IPS DF 4.7 (cell line): ENCODE results near the gene CGB5.
"Not testable (repeated sequence)": the region's sequence is repeated elsewhere in the genome, so short reads cannot be mapped to it uniquely, and the experiment has no call there.

Source experiments
- DNase-seq: peaks from one replicate; pipeline ENCODE4 v3.0.0-alpha.2; 2013; ENCODE audit warnings: low spot score; ENCODE audit errors: extremely low read depth

Gene CGB5

DNA sequence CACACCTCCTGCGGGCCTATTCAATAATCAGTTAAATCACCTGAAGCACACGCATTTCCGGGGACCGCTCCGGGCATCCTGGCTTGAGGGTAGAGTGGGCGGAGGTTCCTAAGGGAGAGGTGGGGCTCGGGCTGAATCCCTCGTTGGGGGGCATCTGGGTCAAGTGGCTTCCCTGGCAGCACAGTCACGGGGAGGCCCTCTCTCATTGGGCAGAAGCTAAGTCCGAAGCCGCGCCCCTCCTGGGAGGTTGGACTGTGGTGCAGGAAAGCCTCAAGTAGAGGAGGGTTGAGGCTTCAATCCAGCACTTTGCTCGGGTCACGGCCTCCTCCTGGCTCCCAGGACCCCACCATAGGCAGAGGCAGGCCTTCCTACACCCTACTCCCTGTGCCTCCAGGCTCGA, at the start of gene CGB5:
Gene CGB5, plus strand, starts transcription at position 301 of the 400 bp plus-strand sequence. CDS start 362 bp downstream, outside the sequence.
- not testable (repeated sequence) for DNase-seq

DNA sequence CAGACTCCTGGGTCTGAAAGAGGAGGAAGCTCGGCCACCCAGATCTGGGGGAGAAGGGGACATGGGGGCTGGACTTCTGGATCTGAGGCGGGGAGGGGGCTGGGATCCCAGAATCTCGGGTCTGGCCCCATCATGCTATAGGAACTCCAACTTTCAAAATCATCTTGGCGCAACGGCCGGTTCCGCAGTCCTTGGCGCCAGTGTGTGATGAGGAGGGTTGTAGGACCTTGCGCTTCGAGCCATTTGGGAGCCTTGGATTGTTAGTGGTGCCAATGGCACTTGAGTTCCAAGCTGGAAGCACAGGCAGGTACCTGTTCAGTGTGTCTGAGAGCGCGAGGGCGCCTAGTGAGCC, 49.6 kb upstream of the CGB5 start:
- DNase-seq = no peak

DNA sequence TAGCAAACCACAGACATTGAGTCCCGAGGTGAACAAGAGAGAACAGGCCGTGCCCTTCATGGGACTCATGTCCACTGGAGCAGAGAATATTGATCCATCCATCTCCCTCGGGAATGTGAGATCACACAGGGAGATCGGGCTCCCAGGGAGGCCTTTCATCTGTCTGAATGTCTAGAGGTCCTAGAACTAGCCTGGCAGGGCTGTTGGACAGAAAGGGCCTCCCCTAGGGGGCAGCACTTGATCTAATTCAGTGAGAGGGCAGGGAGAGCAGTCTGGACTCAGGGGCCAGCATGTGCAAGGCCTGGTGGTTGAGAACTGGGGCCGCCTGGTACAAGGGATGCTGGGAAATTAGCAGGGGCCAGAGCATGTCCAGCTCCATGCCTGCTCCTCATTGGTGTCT, 45.7 kb upstream of the CGB5 start:
- no peak for DNase-seq

DNA sequence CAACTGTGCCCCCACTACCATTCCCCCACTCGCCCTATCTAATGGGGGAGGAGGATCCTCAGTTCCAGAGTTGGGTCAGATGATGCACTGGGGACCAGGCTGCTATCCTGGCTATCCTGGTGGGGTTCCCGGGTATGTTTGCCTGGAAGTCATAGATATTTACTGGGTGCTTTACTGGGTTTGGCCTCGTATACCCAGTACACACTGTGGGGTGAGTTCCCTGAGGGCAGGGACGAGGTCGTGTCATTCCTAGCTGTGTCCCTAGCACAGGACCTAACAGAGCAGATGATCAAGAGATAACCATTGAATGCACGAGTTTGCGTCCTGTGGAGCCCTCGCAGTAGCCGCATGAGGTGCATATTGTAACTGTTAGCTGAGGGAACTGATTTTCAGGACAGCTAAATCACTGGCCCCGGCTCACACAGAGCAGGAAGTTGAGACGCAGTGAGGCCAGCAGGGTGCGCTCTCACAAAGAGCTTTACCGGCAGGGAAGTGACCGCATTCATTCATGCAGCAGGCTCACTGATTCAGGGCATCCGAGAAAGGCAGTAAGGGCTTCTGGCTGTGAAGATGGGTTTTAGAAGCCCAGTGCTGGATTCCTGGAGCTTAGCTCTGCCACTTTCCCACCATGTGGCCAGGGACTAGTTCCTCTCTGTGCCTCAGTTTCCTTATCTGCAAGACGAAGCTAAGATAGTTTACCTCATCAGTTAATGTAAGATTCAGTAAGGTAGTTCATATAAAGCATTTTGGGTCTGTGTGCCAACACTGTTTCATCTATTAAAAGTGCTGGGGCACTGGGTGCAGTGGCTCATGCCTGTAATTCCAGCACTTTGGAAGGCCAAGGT, 43.9 kb upstream of the CGB5 start:
- no peak for DNase-seq

DNA sequence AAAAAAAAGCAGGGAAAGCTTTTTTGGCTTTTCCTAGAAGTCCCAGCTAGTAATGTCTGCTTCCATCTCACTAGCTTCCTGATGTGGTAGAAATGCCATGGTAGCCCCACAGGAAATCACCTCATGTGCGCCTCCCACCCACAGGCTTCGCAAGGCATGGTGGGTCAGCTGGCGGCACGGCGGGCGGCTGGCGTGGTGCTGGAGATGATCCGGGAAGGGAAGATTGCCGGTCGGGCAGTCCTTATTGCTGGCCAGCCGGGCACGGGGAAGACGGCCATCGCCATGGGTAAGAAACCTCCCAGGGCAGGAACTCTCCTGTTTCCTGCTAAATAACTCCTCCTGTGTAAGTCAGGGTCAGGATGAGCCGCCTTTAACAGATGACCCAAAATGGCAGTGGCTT, 39.5 kb upstream of the CGB5 start:
- no peak for DNase-seq

DNA sequence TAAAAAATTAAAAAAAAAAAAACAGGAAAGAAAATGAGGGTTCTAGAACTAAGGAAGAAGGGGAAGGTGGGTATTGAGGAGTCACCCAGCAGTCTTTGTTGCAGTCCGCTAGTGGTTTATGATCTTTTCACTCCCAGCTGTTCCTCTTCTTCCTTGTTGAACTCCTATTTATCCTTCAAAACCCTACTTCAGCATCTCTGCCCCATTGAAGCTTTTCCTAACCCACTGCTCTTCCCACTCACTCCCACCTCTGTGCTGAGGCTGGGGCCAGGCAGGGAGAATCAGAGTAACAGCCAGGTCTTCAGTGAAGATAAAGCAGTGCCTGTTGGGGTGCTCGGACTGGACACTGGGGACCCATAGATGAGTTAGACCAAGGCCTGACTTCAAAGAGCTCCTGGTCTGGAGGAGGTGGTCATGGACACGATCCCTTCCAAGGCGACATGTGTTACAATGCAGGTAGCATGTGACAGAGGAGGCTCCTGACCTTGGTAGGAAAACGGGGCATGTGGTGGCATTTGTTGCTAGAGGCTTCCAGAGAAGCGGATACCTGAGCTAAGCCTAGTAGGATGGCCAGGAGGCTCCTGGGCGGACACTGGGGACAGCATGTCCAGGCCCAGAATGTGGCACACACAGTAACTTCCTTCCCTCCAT, 38.6 kb upstream of the CGB5 start:
- no peak for DNase-seq

DNA sequence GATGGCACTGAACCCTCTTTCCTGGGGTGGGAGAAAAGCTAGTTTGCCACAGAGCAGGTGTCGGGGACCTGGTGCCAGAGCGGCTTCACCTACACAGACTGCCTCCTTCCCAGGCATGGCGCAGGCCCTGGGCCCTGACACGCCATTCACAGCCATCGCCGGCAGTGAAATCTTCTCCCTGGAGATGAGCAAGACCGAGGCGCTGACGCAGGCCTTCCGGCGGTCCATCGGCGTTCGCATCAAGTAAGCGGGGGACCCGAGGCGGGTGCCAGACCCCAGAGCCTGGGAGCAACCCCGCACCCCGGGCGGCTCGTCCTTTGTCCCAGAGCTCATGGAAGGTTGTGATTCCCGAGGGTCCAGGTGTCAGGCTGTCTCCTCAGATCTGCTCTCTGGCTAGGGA, 36.7 kb upstream of the CGB5 start:
- no peak for DNase-seq

DNA sequence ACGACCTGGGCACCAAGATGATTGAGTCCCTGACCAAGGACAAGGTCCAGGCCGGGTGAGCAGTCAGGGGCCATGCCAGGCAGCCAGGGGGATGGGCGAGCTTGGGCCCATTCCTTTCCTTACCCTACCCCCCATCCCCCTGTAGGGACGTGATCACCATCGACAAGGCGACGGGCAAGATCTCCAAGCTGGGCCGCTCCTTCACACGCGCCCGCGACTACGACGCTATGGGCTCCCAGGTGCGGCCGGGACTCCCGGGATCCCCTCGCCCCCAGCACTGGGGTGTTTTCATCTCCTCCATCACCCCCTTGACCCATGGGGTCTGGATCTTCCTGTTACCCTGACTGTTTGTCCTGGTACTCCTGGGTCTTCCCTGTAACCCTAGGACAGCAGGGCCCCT, 33.8 kb upstream of the CGB5 start:
- DNase-seq = no peak

DNA sequence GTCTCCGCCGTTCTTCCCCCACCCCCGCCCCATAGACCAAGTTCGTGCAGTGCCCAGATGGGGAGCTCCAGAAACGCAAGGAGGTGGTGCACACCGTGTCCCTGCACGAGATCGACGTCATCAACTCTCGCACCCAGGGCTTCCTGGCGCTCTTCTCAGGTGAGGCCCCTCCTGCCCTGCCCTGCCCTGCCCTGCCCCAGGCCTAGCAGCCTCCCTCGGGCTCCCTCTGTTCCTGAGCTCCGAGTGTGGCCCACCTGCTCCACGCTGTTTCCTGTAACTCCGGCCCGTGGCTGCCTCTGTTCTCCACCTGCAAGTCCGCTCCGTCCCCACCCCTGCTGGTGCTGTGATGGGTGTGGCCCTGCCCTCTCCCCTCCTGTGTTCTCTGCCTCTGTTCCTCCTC, 33.2 kb upstream of the CGB5 start:
- no peak for DNase-seq

DNA sequence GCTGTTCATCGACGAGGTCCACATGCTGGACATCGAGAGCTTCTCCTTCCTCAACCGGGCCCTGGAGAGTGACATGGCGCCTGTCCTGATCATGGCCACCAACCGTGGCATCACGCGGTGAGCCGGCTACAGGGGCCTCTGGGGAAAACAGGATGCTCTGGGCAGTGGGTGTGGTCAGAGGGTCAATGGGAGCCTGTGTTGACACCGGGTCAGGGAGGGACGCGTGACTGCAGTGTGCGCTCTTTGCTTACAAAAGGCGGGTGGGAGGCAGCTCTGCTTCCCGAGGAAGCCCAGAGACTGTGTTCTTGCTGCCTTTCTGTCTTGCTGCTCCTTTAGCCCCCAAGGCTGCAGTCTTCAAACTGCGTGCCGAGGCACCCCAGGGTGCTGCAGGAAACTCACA, 32.5 kb upstream of the CGB5 start:
- DNase-seq = no peak

DNA sequence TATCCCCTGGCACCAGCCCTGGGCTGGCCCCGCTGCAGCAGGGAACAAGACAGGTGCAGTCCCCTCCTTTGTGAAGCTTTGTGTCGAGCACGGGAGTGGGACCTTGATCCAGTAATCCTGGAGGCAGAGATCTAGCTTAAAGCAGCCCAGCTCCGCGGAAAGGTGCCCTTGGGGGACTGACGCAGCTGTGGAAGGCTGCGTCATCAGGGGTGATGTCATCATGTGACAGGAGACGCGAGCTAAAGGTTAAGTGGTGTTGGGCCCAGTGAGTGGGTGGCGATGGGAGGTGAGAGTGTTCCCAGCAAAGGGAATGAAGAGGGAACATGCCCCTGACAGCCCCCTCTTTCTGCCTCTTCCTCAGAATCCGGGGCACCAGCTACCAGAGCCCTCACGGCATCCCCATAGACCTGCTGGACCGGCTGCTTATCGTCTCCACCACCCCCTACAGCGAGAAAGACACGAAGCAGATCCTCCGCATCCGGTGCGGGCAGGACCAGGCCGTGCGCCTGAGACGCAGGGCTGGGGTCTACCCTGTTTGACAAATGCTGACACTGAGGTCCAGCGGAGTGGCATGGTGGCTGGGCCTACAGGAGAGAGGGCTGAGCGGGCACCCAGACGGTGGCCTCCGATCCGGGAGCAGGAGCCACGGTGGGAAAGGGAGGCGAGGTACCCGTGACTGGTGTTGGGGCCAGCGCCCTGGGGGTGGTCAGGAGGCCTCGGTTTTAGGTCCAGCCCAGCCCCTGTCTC, 29.4 kb upstream of the CGB5 start:
- DNase-seq = no peak

DNA sequence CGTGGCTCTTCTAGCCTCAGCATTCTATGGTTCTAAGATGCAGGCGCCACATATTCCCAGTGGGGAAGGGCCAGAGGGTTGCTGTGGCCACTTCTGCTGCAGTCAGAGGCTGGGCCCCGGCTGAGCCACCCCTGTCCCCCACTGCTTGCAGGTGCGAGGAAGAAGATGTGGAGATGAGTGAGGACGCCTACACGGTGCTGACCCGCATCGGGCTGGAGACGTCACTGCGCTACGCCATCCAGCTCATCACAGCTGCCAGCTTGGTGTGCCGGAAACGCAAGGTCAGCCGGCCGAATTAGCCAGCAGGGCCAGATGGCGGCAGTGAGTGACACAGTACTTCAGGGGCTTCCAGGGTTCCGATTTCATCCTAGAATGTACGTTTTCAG, 28.8 kb upstream of the CGB5 start:
- DNase-seq = no peak

DNA sequence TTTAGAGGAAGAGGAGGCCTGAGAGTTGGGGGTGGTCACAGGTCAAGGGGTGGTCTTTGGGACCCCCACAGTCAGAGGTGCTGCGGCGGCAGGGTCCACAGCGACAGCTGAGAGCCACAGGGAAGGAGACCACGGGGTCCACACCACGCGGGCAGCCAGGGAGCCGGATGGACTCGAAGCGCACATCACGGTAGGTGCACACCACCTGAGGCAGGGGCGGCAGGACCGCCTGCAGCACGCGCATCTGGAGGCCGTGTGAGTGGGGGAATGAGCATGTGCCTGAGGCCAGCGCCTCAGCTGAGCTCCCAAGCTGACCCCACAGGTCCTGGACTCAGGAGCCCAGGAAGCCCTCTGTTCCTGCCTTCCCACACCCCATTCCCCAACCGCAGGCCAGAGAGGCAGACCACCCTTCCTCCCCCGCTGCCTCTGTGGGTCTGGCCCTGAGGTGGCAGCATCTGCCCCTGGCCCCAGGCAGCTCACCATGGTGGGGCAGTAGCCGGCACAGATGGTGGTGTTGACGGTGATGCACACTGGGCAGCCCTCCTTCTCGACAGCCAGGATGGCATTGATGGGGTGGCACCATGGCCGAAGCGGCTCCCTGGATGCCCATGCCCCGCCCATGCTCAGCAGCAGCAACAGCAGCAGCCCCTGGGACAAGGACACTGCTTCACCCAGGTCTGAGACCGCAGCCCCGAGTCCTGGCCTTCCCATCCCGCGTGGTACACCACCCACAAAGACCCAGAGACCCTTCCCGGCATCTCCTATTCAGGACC, 27.4 kb upstream of the CGB5 start:
- no peak for DNase-seq

DNA sequence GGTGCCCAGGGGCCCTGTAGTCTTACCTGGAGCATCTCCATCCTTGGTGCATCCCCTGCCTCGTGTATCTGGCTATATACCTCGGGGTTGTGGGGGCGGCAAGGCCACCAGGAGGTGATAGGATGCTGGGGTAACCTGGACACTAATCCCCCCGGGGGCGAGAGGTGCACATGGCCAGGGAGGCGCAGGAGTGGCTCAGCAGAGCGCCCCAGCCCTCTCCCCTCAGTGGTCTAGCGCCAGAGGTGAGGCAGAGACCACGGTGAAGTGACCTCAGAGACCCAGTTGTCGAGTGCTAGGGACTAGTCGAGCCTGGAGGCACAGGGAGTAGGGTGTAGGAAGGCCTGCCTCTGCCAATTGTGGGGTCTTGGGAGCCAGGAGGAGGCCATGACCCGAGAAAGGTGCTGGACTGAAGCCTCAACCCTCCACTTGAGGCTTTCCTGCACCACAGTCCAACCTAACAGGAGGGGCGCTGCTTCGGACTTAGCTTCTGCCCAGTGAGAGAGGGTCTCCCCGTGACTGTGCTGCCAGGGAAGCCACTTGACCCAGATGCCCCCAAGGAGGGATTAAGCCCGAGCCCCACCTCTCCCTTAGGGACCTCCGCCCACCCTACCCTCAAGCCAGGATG, 26.5 kb upstream of the CGB5 start, which contains the start of gene LHB:
Gene LHB, minus strand, starts transcription at position 51 of the 625 bp plus-strand sequence. Its CDS starts 10 bp downstream, at position 41.
- DNase-seq = no peak

DNA sequence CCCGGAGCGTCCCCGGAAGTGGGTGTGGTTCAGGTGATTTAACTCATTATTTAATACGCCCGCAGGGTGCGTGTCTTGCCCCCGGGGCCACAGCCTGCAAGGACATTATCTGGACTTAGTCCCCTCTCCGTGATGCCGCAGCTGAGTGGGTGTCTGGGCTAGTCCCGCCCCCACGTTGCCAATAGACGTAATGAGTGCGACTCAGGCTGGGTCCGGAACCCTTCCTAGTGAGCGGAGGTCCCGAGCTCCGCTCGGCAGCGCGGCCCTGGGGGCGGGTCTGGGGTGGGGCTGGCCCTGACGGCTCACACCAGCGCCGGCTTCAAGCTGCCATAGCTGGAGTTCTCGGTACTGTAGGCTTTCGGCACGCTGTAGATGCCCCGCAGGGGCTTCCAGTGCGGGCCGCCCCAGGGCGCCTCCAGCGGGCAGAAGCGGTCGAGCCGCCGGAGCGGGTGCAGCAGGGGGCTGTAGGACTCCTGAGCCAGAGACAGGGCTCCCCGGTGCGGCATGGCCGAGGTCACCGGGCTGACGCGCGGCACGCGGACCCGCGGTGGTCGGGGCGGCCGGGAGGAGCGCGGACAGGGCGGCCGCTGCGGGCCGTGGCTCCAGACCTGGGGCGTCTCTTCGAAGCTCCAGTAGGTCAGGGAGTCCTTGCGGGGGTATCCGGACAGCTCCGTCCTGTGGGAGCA, 25.8 kb upstream of the CGB5 start:
- no peak for DNase-seq

DNA sequence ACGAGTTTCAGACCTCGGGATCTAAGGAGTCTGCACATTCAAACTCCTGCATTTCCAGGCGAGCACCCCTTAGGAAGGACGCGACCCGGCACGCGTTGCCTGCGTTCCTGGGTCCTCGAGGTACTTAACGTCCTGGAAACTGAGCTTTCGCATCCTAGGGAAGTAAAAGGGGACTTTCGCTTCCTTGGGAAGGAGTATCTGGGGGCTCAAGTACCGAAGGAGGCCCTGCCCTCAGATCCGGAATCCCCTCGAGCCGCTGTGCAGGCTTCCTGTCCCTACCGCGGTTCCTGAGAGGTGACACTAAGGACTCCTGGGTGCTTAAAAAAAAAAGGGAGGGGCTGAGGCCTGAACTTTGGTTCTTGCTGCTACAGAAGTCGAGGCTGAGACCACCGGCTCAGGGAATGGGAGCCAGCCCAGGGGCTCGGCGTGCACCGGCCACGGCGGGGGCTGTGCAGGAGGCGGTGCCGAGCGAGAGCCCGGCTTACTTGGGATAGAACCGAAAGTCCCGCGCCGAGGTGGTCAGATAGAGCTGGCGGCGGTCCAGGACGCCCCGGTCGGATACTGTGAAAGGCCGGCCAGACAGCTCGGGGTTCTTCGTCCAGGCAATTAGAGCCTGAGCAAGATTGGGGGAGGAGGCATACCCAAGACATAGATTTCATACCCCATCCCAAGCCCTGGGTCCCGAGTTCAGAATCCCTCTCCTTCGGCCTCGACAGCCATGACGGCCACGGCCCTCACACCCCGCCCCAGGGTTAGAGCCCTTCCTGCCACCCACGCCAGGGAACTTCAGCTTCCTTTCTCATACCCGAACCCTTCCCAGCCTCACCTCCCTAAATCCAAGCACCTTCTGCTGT, 25.0 kb upstream of the CGB5 start:
- DNase-seq = not testable (repeated sequence)

DNA sequence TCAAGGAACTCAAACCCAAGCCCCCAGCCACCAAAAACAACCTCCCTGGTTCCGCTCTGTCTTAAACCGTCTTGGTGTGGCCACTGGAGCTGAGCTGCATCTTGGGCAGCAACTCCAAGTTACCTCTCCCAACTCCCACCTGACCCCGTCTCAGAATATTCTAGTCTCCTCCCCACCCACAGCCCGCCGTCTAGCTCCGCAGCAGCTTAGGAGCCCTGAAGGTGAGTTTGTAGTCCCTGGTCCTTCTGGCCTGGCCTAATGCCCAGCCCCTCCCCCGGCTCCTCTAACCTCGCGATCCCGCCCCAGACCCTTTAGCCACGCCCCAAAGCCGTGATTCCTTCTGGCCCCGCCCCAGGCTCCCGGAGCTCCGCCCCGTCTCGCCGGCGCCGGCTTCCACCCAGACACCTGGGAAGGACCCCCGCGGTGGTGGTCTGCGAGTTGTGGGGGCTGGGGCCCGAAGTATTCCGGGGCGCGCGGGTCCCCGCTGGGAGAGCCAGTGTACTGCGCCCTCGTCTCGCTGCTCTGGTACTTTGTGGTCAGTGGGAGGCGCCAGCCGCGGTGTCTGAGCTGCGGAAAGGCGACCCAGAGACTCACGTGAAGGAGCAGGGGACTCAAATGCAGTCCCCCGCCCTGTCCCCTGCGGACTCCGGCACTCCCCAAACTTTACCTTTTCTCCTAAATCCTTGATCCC, 24.3 kb upstream of the CGB5 start:
- DNase-seq = no peak

DNA sequence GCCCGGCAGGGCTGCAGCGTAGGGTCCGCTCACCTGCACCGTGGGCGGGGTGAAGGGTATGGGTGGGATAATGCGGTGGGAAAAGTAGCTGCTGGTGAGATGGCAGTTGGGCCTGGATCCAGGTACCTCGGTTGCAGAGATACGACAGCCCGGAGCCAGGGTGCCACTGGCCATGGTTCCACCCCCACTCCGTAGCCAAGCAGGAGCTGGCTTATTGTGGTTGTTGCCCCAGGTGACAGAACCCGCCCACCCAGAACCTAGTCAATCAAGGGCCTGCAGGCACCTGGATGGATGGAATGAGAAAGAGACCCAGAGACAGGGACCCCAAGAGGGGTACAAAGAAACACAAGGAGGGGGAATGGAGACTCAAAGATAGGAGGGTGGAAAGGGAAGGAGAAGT, 23.3 kb upstream of the CGB5 start:
- DNase-seq = no peak
